ENCODE results near the gene SCYL1.
A peak's percentile ranks its signal among the peaks of the same experiment; 100 is the strongest.

The SCYL1 gene

DNA sequence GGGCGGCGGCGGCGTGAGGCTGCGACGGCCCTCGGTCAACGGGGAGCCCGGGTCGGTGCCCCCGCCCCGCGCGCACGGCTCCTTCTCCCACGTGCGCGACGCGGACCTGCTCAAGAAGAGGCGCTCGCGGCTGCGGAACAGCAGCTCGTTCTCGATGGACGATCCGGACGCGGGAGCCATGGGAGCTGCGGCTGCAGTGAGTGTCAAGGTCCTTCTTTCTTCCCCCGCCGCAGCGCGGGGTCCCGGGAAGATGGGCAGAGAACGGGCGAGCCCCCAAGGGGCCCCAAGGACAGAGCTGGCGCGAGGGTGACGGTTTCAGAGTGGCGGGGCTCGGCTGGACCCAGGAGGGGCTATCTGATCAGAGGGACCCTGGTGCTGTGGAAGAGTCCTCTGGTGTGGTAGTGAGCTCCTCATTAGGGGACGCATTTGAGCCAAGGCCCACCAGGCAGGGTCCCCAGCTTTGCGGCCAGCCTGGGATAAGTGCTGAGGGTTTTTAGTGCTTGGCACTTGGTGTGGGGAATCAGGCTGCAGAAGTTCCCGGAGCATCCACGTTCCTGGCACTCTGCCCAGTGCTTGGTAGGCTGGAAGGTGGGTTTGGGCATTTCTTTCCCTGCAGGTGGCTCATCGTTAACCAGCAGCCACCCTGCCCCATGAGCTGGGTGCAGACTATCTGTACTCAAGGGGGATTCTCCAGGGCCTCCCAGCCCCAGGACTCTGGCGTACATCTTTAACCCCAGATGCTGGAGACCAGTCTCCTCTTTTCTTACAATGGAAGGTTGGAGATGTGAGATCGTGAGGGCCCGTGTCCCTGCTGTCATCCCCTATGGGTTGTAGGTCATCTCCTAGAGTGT is 60.7 kb downstream of the SCYL1 start:
- peak; percentile 34 for DNase-seq
- Histone ChIP-seq H3K36me3 (no peaks in the 10 kb centered on the region), H3K4me3 (ENCODE audit: low read depth, low read length) (no peak overlapping the region), H3K9me3 (no peaks in the 10 kb centered on the region), H3K4me1 (no peaks in the 10 kb centered on the region), H3K27me3 (no peaks in the 10 kb centered on the region)
- TF ChIP-seq, protein P1, sequence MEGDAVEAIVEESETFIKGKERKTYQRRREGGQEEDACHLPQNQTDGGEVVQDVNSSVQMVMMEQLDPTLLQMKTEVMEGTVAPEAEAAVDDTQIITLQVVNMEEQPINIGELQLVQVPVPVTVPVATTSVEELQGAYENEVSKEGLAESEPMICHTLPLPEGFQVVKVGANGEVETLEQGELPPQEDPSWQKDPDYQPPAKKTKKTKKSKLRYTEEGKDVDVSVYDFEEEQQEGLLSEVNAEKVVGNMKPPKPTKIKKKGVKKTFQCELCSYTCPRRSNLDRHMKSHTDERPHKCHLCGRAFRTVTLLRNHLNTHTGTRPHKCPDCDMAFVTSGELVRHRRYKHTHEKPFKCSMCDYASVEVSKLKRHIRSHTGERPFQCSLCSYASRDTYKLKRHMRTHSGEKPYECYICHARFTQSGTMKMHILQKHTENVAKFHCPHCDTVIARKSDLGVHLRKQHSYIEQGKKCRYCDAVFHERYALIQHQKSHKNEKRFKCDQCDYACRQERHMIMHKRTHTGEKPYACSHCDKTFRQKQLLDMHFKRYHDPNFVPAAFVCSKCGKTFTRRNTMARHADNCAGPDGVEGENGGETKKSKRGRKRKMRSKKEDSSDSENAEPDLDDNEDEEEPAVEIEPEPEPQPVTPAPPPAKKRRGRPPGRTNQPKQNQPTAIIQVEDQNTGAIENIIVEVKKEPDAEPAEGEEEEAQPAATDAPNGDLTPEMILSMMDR (IDR thresholded peaks at IDR 0.05; ENCODE audit: low read depth, low read length): no peak

DNA sequence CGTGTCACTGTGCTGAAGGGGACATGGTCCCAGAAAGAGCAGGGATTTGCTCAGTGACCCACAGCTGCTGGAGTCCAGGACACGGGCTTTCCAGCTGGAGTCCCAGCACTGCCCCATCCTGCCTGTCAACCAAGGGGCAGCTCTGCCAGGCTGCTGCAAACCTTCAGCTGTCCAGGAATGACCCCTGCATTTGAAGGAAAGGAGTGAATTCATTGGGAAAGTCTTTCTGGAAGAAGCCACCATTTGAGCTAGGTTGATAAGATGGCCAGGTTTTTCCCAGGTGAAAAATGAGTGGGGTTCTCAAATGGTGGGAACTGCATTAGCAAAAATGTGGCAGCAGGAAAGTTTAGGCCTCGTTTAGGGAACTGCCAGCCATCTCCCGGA is 61.4 kb downstream of the SCYL1 start:
- Histone ChIP-seq H3K4me1 (no peaks in the 10 kb centered on the region), H3K27me3 (no peaks in the 10 kb centered on the region), H3K36me3 (no peaks in the 10 kb centered on the region), H3K9me3 (no peaks in the 10 kb centered on the region), H3K4me3 (ENCODE audit: low read depth, low read length) (no peak overlapping the region)
- TF ChIP-seq, protein P1 (IDR thresholded peaks at IDR 0.05; ENCODE audit: low read depth, low read length): no peak
- no peak for DNase-seq

DNA sequence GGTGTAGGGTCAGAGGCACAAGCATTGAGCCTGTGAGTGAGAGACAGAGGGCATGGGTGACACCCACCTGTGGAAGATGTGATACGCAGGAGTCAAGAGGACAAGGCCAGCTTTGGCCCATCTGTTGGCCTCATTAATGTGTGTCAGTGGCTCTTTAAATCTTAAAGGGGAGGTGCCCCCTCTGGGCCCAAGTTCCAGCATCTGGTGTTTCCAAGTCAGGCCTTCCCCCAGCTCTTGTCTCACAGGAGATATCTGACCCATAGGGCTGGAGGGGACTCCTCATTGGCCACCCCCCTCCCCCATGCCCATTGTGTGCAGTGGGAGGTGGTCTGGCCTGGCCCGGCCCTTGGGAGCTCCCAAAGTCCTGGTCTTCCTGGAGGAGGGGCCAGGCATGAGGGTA is 61.8 kb downstream of the SCYL1 start:
- no peak for DNase-seq
- no peaks in the 10 kb centered on the region for H3K27me3 ChIP-seq
- H3K4me1 ChIP-seq: no peaks in the 10 kb centered on the region
- no peaks in the 10 kb centered on the region for H3K36me3 ChIP-seq
- H3K9me3 ChIP-seq: no peaks in the 10 kb centered on the region
- TF ChIP-seq, protein P1 (IDR thresholded peaks at IDR 0.05; ENCODE audit: low read depth, low read length): no peak
- no peak overlapping the region for H3K4me3 ChIP-seq (ENCODE audit: low read depth, low read length)

Measured in BE2C (cell line).